Gastroesophageal sphincter (tissue), 4 donors: ENCODE data around the gene EPC1. TPM values are rescaled to one million over a fixed set of nuclear protein-coding genes. Genes with fewer than 3 reads are reported as not detected.
A peak's percentile ranks its signal among the peaks of the same experiment; 100 is the strongest.

ENCODE experiments used
- ATAC-seq: fragments of 150-250 bp; one replicate; pipeline ENCODE4 v1.9.1; 2016; ENCODE audit warnings: mild to moderate bottlenecking, moderate library complexity
- H3K27ac ChIP-seq, 4 donors: fragments of 200-600 bp; sonication (generic) in 3 of 4; 1 replicate in 3 of 4; 2 replicates in 1 of 4; pipeline ENCODE4 v1.5.1; 2016 to 2019
- H3K27me3 ChIP-seq: fragments of 200-600 bp; sonication (generic); one replicate; pipeline ENCODE4 v1.5.1; 2019
- H3K36me3 ChIP-seq, 2 donors: fragments of 200-600 bp; sonication (generic); one replicate each; pipeline ENCODE4 v1.5.1; 2019; ENCODE audit warnings: control low read depth in 1 of 2
- H3K4me1 ChIP-seq, 3 donors: fragments of 200-600 bp; sonication (generic); 1 replicate in 2 of 3; 2 replicates in 1 of 3; pipeline ENCODE4 v1.5.1; 2016 to 2019; ENCODE audit warnings: control low read depth in 2 of 3
- H3K4me3 ChIP-seq, 2 donors: fragments of 200-600 bp; sonication (generic); one replicate each; pipeline ENCODE4 v1.5.1; 2019; ENCODE audit warnings: mild to moderate bottlenecking in 1 of 2, moderate library complexity in 1 of 2
- H3K9me3 ChIP-seq, 3 donors: fragments of 200-600 bp; sonication (generic); one replicate each; pipeline ENCODE4 v1.5.1; 2017 to 2019; ENCODE audit warnings: control low read depth in 2 of 3
- EP300 ChIP-seq: sonication (generic); formaldehyde crosslinking; IDR thresholded peaks from one replicate; pipeline ENCODE4 v1.6.1; 2017; ENCODE audit warnings: antibody characterized with exemption, mild to moderate bottlenecking
- POLR2A ChIP-seq, 2 donors: fragments of 450-650 bp; IDR thresholded peaks; one replicate each; pipeline ENCODE4 v1.6.1; 2017; ENCODE audit warnings: antibody characterized with exemption in 2 of 2, mild to moderate bottlenecking in 2 of 2, moderate library complexity in 1 of 2
- POLR2AphosphoS5 ChIP-seq: sonication (generic); formaldehyde crosslinking; IDR thresholded peaks from one replicate; pipeline ENCODE4 v1.6.1; 2017; ENCODE audit warnings: antibody characterized with exemption
- WGBS, 2 donors: methylation state at CpG; one replicate each; pipeline ENCODE4 v1.1.5; 2018; ENCODE audit warnings: low coverage in 1 of 2; 5-methylcytosine and 5-hydroxymethylcytosine counted together
- total RNA-seq, 4 donors: library from RNA; depleted of rRNA; stranded (reverse); fragments of >200 nt; gene quantifications; one replicate each; pipeline ENCODE4 v1.1.0, GENCODE V29; 2016
- TF ChIP-seq, protein P1 (sequence below), 4 experiments: fragments of 200-600 bp in 2 of 4; fragments of 450-650 bp in 2 of 4; sonication (generic) in 1 of 4; IDR thresholded peaks; one replicate each; pipeline ENCODE4 v1.5.1; 2017 to 2019; ENCODE audit warnings: antibody characterized with exemption in 4 of 4, mild to moderate bottlenecking in 2 of 4, moderate library complexity in 2 of 4

Gene EPC1
- total RNA-seq, 4 donors from 2014 or later = 24.1 to 61.3 (median 32.3) TPM

- no peaks in the 10 kb centered on the region for H3K27me3 ChIP-seq
- 14 to 21% methylated on average over 9 of the region's 10 CpGs for WGBS, 2 donors
- ATAC-seq = no peak
- peak overlapping the region; percentile 56 to 99 for H3K4me3 ChIP-seq
- no peaks in the 10 kb centered on the region for H3K36me3 ChIP-seq
- H3K4me1 ChIP-seq = peaks cover 0 to 40% (median 13%) of the 10 kb centered on the region in 3 donors
- TF ChIP-seq, protein P1, sequence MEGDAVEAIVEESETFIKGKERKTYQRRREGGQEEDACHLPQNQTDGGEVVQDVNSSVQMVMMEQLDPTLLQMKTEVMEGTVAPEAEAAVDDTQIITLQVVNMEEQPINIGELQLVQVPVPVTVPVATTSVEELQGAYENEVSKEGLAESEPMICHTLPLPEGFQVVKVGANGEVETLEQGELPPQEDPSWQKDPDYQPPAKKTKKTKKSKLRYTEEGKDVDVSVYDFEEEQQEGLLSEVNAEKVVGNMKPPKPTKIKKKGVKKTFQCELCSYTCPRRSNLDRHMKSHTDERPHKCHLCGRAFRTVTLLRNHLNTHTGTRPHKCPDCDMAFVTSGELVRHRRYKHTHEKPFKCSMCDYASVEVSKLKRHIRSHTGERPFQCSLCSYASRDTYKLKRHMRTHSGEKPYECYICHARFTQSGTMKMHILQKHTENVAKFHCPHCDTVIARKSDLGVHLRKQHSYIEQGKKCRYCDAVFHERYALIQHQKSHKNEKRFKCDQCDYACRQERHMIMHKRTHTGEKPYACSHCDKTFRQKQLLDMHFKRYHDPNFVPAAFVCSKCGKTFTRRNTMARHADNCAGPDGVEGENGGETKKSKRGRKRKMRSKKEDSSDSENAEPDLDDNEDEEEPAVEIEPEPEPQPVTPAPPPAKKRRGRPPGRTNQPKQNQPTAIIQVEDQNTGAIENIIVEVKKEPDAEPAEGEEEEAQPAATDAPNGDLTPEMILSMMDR (IDR thresholded peaks at IDR 0.05) = no peak
- peak overlapping the region; percentile 82 to 98 (median 86) for H3K27ac ChIP-seq
- no peaks in the 10 kb centered on the region for H3K9me3 ChIP-seq
Observed at GRCh38 chr10:32379318-32379949, 32.5 kb upstream of the EPC1 start.

DNA sequence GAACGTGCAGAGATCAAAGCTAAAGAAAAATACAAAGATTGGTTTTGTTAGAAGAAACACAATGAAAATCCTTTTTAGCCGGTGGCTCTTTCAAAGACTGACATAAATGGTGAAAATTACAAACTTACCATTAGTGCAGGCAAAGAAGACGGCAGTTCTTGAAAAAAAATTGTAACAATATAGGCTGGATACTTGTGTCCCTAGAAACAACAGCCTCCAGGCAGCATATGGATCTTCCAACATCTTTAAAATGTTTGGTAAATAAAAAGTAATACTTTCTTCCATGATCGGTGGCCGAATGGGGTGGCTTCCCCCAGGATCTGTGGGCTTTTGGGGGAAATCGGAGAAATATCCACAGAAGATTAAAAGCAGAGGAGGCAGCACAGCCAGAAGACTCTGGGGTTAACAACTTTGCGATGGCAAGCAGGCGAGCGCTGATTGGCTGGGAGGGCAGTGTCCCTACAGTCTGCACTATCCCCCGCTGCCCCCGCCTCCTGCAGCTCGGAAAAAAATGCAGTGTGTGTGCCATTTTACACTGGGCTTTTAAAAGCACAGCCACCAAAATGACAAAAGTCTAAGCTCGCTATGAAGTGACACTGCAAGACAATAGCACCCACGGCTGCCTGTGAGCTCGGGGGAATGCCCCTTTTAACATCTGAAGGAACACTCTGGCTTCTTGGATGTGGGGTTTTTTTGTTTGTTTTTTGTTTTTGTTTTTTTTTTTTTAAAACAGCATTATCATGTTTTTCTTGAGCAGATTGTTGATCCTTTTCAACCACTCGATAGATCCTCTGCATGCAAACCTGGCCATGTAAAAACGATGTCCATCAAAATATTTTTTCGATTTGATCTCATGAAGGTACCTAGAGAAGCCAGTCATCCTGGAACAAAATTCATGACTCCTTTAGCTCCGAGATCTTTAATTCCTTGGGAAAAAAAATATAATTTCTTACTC, 31.7 kb upstream of the EPC1 start:
- Histone ChIP-seq H3K27ac (peak overlapping the region; percentile 82 to 98 (median 86)), H3K4me3 (peak overlapping the region; percentile 56 to 99), H3K4me1 (peaks cover 0 to 44% (median 13%) of the 10 kb centered on the region in 3 donors), H3K36me3 (no peaks in the 10 kb centered on the region), H3K27me3 (no peaks in the 10 kb centered on the region), H3K9me3 (no peaks in the 10 kb centered on the region)
- TF ChIP-seq POLR2AphosphoS5 (peak; percentile 6), POLR2A (IDR thresholded peaks at IDR 0.05) (peak in 1 of 2 donors; percentile 40), EP300 (no peak)
- TF ChIP-seq, protein P1 (IDR thresholded peaks at IDR 0.05) = peak in 1 of 4 experiments; percentile 11
- WGBS, 2 donors = 0% methylated on average over 14 to 18 of the region's 19 CpGs
- peak; percentile 97 for ATAC-seq

GRCh38 chr10:32377458-32378259, 30.7 kb upstream of the EPC1 start:
- Histone ChIP-seq H3K27me3 (no peaks in the 10 kb centered on the region), H3K4me1 (peaks cover 0 to 50% (median 13%) of the 10 kb centered on the region in 3 donors), H3K27ac (peak overlapping the region; percentile 73 to 98 (median 86)), H3K4me3 (peak overlapping the region; percentile 56 to 99), H3K36me3 (no peaks in the 10 kb centered on the region), H3K9me3 (no peaks in the 10 kb centered on the region)
- no peak for ATAC-seq
- 0% methylated on average over 6 of the region's 6 CpGs for WGBS, 2 donors
- no peak for TF ChIP-seq POLR2AphosphoS5
- TF ChIP-seq, protein P1 (IDR thresholded peaks at IDR 0.05) = peak in 3 of 4 experiments; percentile 17 to 51 (median 28)

GRCh38 chr10:32376771-32377170, 29.8 kb upstream of the EPC1 start:
- Histone ChIP-seq H3K27me3 (no peaks in the 10 kb centered on the region), H3K4me3 (peak overlapping the region; percentile 56 to 99), H3K4me1 (peaks cover 0 to 59% (median 16%) of the 10 kb centered on the region in 3 donors), H3K27ac (peak overlapping the region; percentile 73 to 98 (median 86)), H3K36me3 (no peaks in the 10 kb centered on the region), H3K9me3 (no peaks in the 10 kb centered on the region)
- ATAC-seq = no peak
- WGBS, 2 donors = 4 to 6% methylated on average over 2 to 3 of the region's 3 CpGs
- TF ChIP-seq POLR2A (IDR thresholded peaks at IDR 0.05) = no peak

- peaks cover 0 to 66% (median 16%) of the 10 kb centered on the region in 3 donors for H3K4me1 ChIP-seq
- H3K36me3 ChIP-seq = no peaks in the 10 kb centered on the region
- no peak for ATAC-seq
- TF ChIP-seq POLR2A (IDR thresholded peaks at IDR 0.05) (no peak), EP300 (no peak), POLR2AphosphoS5 (no peak)
- TF ChIP-seq, protein P1 (IDR thresholded peaks at IDR 0.05) = no peak
- WGBS, 2 donors = 27 to 38% methylated on average over 1 of the region's 1 CpG
- peak overlapping the region; percentile 56 to 99 for H3K4me3 ChIP-seq
- no peaks in the 10 kb centered on the region for H3K27me3 ChIP-seq
- no peaks in the 10 kb centered on the region for H3K9me3 ChIP-seq
- H3K27ac ChIP-seq = peak overlapping the region; percentile 73 to 98 (median 86)
Observed at GRCh38 chr10:32376097-32376496, 29.1 kb upstream of the EPC1 start.
